ENCODE data around the gene ZNF264.
"Not testable (repeated sequence)": the region's sequence is repeated elsewhere in the genome, so short reads cannot be mapped to it uniquely, and the experiment has no call there.

The ZNF264 gene

DNA sequence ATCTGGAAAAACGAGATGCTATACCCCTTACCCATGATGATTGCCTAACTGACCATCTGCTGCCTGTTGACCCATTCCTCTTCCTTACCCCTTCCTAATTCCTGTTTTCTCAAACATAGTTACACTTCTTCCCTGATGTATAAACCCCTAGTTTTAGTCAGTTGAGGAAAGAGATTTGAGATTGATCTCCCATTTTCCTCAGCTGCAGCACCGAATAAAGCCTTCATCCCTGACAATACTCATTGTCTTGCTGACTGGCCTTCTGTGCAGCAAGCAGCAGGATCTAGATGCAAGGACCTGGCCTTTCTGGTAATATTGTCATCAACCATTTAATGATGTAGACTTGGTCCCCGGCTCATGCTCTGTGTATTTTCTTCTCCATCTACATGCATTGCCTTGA lies 999 bp upstream of the ZNF264 start:
- Histone ChIP-seq H3K27me3 (ENCODE audit: insufficient read depth, poor library complexity, severe bottlenecking) (no peaks in the 10 kb centered on the region), H3K27ac (replicated peaks) (no peak overlapping the region), H3K4me3 (replicated peaks; ENCODE audit: insufficient read depth, low read length) (no peak overlapping the region)
- TF ChIP-seq POLR2AphosphoS5 (IDR thresholded peaks at IDR 0.05; ENCODE audit: low read depth) (no peak), GABPA (IDR thresholded peaks at IDR 0.05; ENCODE audit: low read depth) (no peak), SPI1 (IDR thresholded peaks at IDR 0.05; ENCODE audit: borderline replicate concordance, low read depth) (no peak)
- TF ChIP-seq, protein P1, sequence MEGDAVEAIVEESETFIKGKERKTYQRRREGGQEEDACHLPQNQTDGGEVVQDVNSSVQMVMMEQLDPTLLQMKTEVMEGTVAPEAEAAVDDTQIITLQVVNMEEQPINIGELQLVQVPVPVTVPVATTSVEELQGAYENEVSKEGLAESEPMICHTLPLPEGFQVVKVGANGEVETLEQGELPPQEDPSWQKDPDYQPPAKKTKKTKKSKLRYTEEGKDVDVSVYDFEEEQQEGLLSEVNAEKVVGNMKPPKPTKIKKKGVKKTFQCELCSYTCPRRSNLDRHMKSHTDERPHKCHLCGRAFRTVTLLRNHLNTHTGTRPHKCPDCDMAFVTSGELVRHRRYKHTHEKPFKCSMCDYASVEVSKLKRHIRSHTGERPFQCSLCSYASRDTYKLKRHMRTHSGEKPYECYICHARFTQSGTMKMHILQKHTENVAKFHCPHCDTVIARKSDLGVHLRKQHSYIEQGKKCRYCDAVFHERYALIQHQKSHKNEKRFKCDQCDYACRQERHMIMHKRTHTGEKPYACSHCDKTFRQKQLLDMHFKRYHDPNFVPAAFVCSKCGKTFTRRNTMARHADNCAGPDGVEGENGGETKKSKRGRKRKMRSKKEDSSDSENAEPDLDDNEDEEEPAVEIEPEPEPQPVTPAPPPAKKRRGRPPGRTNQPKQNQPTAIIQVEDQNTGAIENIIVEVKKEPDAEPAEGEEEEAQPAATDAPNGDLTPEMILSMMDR (IDR thresholded peaks at IDR 0.05; ENCODE audit: insufficient read depth, low read length), result no peak
- TF ChIP-seq, protein P2, sequence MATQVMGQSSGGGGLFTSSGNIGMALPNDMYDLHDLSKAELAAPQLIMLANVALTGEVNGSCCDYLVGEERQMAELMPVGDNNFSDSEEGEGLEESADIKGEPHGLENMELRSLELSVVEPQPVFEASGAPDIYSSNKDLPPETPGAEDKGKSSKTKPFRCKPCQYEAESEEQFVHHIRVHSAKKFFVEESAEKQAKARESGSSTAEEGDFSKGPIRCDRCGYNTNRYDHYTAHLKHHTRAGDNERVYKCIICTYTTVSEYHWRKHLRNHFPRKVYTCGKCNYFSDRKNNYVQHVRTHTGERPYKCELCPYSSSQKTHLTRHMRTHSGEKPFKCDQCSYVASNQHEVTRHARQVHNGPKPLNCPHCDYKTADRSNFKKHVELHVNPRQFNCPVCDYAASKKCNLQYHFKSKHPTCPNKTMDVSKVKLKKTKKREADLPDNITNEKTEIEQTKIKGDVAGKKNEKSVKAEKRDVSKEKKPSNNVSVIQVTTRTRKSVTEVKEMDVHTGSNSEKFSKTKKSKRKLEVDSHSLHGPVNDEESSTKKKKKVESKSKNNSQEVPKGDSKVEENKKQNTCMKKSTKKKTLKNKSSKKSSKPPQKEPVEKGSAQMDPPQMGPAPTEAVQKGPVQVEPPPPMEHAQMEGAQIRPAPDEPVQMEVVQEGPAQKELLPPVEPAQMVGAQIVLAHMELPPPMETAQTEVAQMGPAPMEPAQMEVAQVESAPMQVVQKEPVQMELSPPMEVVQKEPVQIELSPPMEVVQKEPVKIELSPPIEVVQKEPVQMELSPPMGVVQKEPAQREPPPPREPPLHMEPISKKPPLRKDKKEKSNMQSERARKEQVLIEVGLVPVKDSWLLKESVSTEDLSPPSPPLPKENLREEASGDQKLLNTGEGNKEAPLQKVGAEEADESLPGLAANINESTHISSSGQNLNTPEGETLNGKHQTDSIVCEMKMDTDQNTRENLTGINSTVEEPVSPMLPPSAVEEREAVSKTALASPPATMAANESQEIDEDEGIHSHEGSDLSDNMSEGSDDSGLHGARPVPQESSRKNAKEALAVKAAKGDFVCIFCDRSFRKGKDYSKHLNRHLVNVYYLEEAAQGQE (IDR thresholded peaks at IDR 0.05; ENCODE audit: insufficient replicate concordance, low read depth), result no peak
- DNase-seq (ENCODE audit: low read depth in 1 of 2, low spot score in 1 of 2), result peak in 1 of 2 experiments; percentile 6

DNA sequence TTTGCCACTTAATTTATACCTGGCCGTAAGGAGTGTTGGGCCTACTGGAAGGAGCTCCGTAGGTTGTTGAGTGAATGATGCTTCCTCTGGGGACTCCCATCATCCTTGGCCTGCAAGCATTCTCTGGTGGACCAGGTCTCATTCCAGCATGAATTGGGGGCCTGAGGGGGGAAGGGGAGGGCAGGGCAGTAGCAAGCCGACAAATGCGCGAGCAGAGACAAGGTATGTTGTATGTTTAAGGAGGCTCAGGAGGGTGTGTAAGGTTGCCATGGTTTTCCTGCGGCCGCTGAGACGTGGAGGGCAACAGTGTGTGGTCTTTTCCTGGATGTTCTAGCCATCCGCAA lies 749 bp downstream of the ZNF264 start:
- Histone ChIP-seq H3K27me3 (ENCODE audit: insufficient read depth, poor library complexity, severe bottlenecking) (no peaks in the 10 kb centered on the region), H3K4me3 (replicated peaks; ENCODE audit: insufficient read depth, low read length) (peak overlapping the region; percentile 96), H3K27ac (replicated peaks) (peak overlapping the region; percentile 93)
- no peak for TF ChIP-seq GABPA (IDR thresholded peaks at IDR 0.05; ENCODE audit: low read depth)
- TF ChIP-seq, protein P2 (IDR thresholded peaks at IDR 0.05; ENCODE audit: insufficient replicate concordance, low read depth), result no peak
- TF ChIP-seq POLR2AphosphoS5 (IDR thresholded peaks at IDR 0.05; ENCODE audit: low read depth), result no peak
- no peak for TF ChIP-seq SPI1 (IDR thresholded peaks at IDR 0.05; ENCODE audit: borderline replicate concordance, low read depth)
- TF ChIP-seq, protein P1 (IDR thresholded peaks at IDR 0.05; ENCODE audit: insufficient read depth, low read length), result no peak
- no peak for DNase-seq (ENCODE audit: low read depth in 1 of 2, low spot score in 1 of 2)

DNA sequence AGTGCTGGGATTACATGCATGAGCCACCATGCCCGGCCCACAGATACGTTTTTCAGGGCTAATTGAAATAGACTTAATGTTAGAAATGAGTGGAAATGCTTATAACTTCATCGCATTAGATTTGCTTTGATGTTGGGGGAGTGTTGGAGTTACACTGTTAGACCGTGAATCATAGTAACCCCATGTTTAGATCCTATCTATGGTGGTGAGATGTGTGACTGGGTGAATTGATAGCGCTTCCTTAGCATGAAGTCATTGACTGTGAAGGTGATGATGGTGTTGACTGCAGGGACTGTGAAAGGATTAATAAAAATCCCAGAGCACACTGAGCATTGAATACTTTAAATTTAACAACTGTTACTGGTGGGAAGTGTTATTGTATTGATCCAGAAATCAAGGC lies 1.7 kb downstream of the ZNF264 start:
- Histone ChIP-seq H3K4me3 (replicated peaks; ENCODE audit: insufficient read depth, low read length) (no peak overlapping the region), H3K27ac (replicated peaks) (no peak overlapping the region), H3K27me3 (ENCODE audit: insufficient read depth, poor library complexity, severe bottlenecking) (no peaks in the 10 kb centered on the region)
- DNase-seq (ENCODE audit: low read depth in 1 of 2, low spot score in 1 of 2), result no peak
- TF ChIP-seq SPI1 (IDR thresholded peaks at IDR 0.05; ENCODE audit: borderline replicate concordance, low read depth) (no peak), POLR2AphosphoS5 (IDR thresholded peaks at IDR 0.05; ENCODE audit: low read depth) (no peak), GABPA (IDR thresholded peaks at IDR 0.05; ENCODE audit: low read depth) (no peak)
- TF ChIP-seq, protein P2 (IDR thresholded peaks at IDR 0.05; ENCODE audit: insufficient replicate concordance, low read depth), result no peak
- TF ChIP-seq, protein P1 (IDR thresholded peaks at IDR 0.05; ENCODE audit: insufficient read depth, low read length), result no peak

DNA sequence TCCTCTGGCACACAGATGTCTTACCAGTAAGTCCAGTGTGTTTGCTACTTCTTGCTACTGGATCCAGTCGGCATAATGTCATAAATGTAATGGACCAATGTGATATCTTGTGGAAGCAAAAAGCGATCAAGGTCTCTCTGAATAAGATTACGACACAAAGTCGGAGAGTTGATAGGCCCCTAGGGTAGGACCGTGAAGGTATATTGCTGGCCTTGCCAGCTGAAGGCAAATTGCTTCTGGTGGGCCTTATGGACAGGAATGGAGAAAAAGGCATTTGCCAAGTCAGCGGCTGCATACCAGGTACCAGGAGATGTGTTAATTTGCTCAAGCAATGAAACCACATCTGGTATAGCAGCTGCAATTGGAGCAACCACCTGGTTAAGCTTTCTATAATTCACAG lies 6.6 kb downstream of the ZNF264 start:
- H3K27ac ChIP-seq (replicated peaks); H3K27me3 ChIP-seq (ENCODE audit: insufficient read depth, poor library complexity, severe bottlenecking); DNase-seq (ENCODE audit: low read depth in 1 of 2, low spot score in 1 of 2); H3K4me3 ChIP-seq (replicated peaks; ENCODE audit: insufficient read depth, low read length): not testable (repeated sequence)
